Progenitor cell of endocrine pancreas (in vitro differentiated cells): ENCODE measurements around the gene MYO15A. TPM values are rescaled to one million over a fixed set of nuclear protein-coding genes. Genes with fewer than 3 reads are reported as not detected.

ENCODE experiments used
- DNase-seq: peaks from one replicate; pipeline ENCODE4 v3.0.0; 2021; ENCODE audit warnings: low spot score; ENCODE audit not compliant: unreplicated experiment
- H3K27ac Mint-ChIP-seq: 2 replicates; pipeline ENCODE4 v1.8.0; 2021; ENCODE audit warnings: mild to moderate bottlenecking, moderate library complexity, mixed read lengths
- H3K27me3 Mint-ChIP-seq: 2 replicates; pipeline ENCODE4 v1.8.0; 2021; ENCODE audit warnings: mixed read lengths
- H3K36me3 Mint-ChIP-seq: 2 replicates; pipeline ENCODE4 v1.8.0; 2022; ENCODE audit warnings: mixed read lengths; ENCODE audit not compliant: insufficient read depth
- H3K4me1 Mint-ChIP-seq: 2 replicates; pipeline ENCODE4 v1.8.0; 2021; ENCODE audit warnings: low read depth, mixed read lengths
- H3K4me3 Mint-ChIP-seq: 2 replicates; pipeline ENCODE4 v1.8.0; 2021; ENCODE audit warnings: low read depth, mild to moderate bottlenecking, moderate library complexity, mixed read lengths
- H3K9me3 Mint-ChIP-seq: 2 replicates; pipeline ENCODE4 v1.8.0; 2021; ENCODE audit warnings: low read depth, mixed read lengths
- CTCF ChIP-seq: fragments of 200-600 bp; sonication (generic); IDR thresholded peaks from one replicate; pipeline ENCODE4 v1.5.0; 2021; ENCODE audit warnings: antibody characterized with exemption, mild to moderate bottlenecking; ENCODE audit not compliant: unreplicated experiment
- total RNA-seq: library from RNA; stranded (reverse); gene quantifications from 2 replicates; pipeline ENCODE4 v1.2.1, GENCODE V29; 2021

MYO15A gene
- total RNA-seq, 1 donor from 2014 or later: 3.3 TPM

DNA sequence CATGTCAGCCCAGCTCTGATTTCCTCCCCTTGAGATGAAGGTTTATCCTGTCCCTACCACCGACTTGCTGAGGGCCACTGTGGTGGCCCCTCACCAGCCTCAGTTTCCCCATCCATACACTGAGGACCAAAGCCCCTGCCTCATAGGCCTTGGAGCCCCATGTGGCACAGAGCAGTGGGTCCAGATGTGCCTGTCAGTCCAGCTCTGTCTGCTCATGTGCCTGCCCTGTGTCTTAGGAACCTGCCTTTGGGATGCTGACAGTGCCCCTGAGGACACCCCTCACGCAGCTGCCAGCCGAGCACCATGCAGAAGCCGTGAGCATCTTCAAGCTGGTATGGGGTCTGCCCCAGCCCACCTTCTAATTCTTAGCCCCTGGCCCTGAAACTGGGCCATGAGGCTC is 35.7 kb downstream of the MYO15A start:
- no peak for TF ChIP-seq CTCF
- H3K4me3 Mint-ChIP-seq: no peak overlapping the region
- no peak for DNase-seq
- H3K36me3 Mint-ChIP-seq: no peaks in the 10 kb centered on the region
- no peaks in the 10 kb centered on the region for H3K9me3 Mint-ChIP-seq
- no peaks in the 10 kb centered on the region for H3K27me3 Mint-ChIP-seq
- peaks cover 5% of the 10 kb centered on the region for H3K4me1 Mint-ChIP-seq
- H3K27ac Mint-ChIP-seq: no peak overlapping the region

DNA sequence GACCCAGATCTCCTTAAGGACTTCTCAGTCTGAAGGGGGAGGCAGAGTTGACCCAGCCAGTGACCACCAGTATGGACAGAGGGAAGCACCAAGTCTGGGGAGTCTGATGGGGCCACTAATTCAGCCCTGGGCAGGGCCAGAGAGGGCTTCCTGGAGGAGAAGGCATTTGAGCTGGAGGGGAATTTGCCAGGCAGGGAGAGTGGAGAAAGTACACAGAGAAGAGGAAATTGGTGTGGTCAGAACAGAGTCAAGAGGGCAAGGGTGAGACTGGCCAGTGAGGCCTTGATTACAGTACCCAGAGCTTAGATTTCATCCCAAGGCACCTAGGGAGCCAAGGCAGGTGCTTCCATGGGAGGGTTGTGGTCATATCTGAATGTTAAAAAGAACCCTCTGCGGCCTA is 36.3 kb downstream of the MYO15A start:
- TF ChIP-seq CTCF: no peak
- no peak for DNase-seq
- Mint-ChIP-seq H3K4me3 (no peak overlapping the region), H3K27ac (no peak overlapping the region), H3K9me3 (no peaks in the 10 kb centered on the region), H3K27me3 (no peaks in the 10 kb centered on the region), H3K36me3 (no peaks in the 10 kb centered on the region), H3K4me1 (peaks cover 3% of the 10 kb centered on the region)

GRCh38 chr17:18145811-18146210 is 37.3 kb downstream of the MYO15A start:
- Mint-ChIP-seq H3K9me3 (no peaks in the 10 kb centered on the region), H3K4me1 (no peaks in the 10 kb centered on the region), H3K36me3 (no peaks in the 10 kb centered on the region), H3K4me3 (no peak overlapping the region), H3K27ac (no peak overlapping the region), H3K27me3 (no peaks in the 10 kb centered on the region)
- no peak for DNase-seq
- TF ChIP-seq CTCF: no peak

GRCh38 chr17:18146259-18146658 is 37.7 kb downstream of the MYO15A start:
- no peak for TF ChIP-seq CTCF
- H3K4me3 Mint-ChIP-seq: no peak overlapping the region
- DNase-seq: no peak
- no peaks in the 10 kb centered on the region for H3K9me3 Mint-ChIP-seq
- no peaks in the 10 kb centered on the region for H3K27me3 Mint-ChIP-seq
- no peaks in the 10 kb centered on the region for H3K36me3 Mint-ChIP-seq
- no peaks in the 10 kb centered on the region for H3K4me1 Mint-ChIP-seq
- H3K27ac Mint-ChIP-seq: no peak overlapping the region

DNA sequence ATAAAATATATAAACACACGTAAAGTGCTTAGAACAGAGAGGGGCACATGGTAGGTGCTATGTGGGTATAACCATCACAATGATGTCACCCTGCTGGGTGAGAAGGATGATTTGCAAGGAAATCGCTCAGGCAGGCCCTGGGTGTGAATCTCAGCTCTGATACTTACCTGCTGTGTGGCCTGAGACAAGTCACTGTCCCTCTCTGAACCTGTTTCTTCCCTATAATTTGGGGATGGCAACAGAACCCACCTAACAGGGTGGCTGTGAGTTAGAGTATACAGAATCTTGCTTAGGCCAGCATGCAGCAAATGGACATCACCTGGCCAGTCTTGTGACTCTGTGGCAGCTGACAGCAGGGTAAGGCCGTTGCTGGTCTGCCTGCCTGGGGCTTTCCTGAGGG is 38.4 kb downstream of the MYO15A start:
- no peaks in the 10 kb centered on the region for H3K9me3 Mint-ChIP-seq
- H3K27ac Mint-ChIP-seq: no peak overlapping the region
- no peaks in the 10 kb centered on the region for H3K36me3 Mint-ChIP-seq
- H3K4me1 Mint-ChIP-seq: no peaks in the 10 kb centered on the region
- DNase-seq: no peak
- no peak overlapping the region for H3K4me3 Mint-ChIP-seq
- no peak for TF ChIP-seq CTCF
- H3K27me3 Mint-ChIP-seq: no peaks in the 10 kb centered on the region
